Measurements from ENCODE around the gene MAGEA9B. TPM values are rescaled to one million over a fixed set of nuclear protein-coding genes. Genes with fewer than 3 reads are reported as not detected.
"Not testable (repeated sequence)": the region's sequence is repeated elsewhere in the genome, so short reads cannot be mapped to it uniquely, and the experiment has no call there.

MAGEA9B gene
- total and polyA plus RNA-seq, 10 of the 15 experiments (the other 5 are each of a cell fraction or from before 2014, with no cell fraction given), result 0.08 TPM; not detected in 9

DNA sequence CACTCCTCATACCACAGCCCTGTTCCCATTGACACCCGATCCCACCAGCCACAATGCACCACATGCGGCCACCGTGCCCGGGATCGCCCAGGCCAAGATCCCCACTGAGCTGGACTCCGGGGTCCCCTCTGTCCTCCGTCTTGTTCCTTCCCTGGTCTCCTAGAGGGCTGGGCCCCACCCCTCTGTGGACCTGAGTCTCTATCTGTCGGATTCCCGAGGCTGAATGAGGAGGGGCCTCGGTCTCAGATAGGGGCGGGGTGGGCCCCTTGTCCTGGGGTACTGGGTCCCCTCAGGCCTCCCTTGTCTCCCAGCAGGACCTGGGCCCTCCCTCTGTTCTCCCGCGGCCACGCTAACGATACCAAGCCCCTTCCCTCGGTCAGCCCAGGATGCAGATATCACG lies 1.6 kb downstream of the MAGEA9B start:
- H3K27ac ChIP-seq (ENCODE audit: control insufficient read depth, insufficient read depth); RAD21 ChIA-PET (ENCODE audit: unreplicated experiment); H2AFZ ChIP-seq (ENCODE audit: control insufficient read depth, low read depth, low read length); CTCF ChIA-PET; H3K9me3 ChIP-seq (replicated peaks; ENCODE audit: control insufficient read depth, insufficient read depth, low read length); in situ Hi-C loops (cut with MboI); H3K9ac ChIP-seq (ENCODE audit: control insufficient read depth, insufficient read depth, low read length); ATAC-seq; H3K4me1 ChIP-seq (ENCODE audit: control insufficient read depth, insufficient read depth, low read length); H3K36me3 ChIP-seq (ENCODE audit: control insufficient read depth in 2 of 2, insufficient read depth in 2 of 2, low read length in 1 of 2); H3K4me3 ChIP-seq; FAIRE-seq; SMC1A ChIA-PET (ENCODE audit: uncharacterized antibody, unreplicated experiment); intact Hi-C loops (cut with micrococcal nuclease; ENCODE audit: unreplicated experiment); POLR2A ChIA-PET; H3K27me3 ChIP-seq (replicated peaks in 1 of 2; ENCODE audit: control insufficient read depth in 2 of 2, insufficient read depth in 2 of 2, low read length in 1 of 2); H3K4me2 ChIP-seq (ENCODE audit: control insufficient read depth, insufficient read depth); BruUV-seq (replicated peaks); H3K79me2 ChIP-seq (ENCODE audit: control insufficient read depth, insufficient read depth, low read length); DNase-seq (ENCODE audit: low read depth, low spot score); H4K20me1 ChIP-seq (ENCODE audit: control insufficient read depth, insufficient read depth): not testable (repeated sequence)
- WGBS (ENCODE audit: insufficient coverage, insufficient replicate concordance, low lambda C conversion rate, missing lambda C conversion rate), result 67% methylated on average over 3 of the region's 17 CpGs

DNA sequence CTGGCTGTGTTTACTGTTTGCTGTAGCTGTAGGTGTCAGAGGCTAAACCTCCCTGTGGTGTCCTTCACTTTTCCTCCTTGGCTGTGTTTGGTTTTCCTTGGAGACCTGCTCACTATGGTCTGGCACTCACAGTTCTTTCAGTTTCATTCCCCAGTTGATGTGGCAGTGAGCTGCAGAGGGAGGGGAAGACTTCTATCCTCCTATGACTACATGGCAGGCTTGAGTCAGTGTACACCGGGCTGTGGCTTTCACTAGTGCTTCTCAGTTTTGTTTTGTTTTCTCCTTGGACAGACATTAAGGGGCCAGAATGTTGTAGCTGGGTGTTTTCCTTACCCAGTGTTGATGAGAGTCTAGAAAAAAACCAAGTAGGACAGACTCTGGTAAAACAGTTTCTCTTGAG lies 13.8 kb downstream of the MAGEA9B start:
- no CpG with 5 or more reads among the region's 1 CpG for WGBS (ENCODE audit: insufficient coverage, insufficient replicate concordance, low lambda C conversion rate, missing lambda C conversion rate)
- H3K27me3 ChIP-seq (replicated peaks in 1 of 2; ENCODE audit: control insufficient read depth in 2 of 2, insufficient read depth in 2 of 2, low read length in 1 of 2); H3K4me3 ChIP-seq; POLR2A ChIA-PET; H3K9ac ChIP-seq (ENCODE audit: control insufficient read depth, insufficient read depth, low read length); H3K79me2 ChIP-seq (ENCODE audit: control insufficient read depth, insufficient read depth, low read length); CTCF ChIA-PET; H3K27ac ChIP-seq (ENCODE audit: control insufficient read depth, insufficient read depth); SMC1A ChIA-PET (ENCODE audit: uncharacterized antibody, unreplicated experiment); H3K36me3 ChIP-seq (ENCODE audit: control insufficient read depth in 2 of 2, insufficient read depth in 2 of 2, low read length in 1 of 2); H2AFZ ChIP-seq (ENCODE audit: control insufficient read depth, low read depth, low read length); BruUV-seq (replicated peaks); in situ Hi-C loops (cut with MboI); H3K4me2 ChIP-seq (ENCODE audit: control insufficient read depth, insufficient read depth); H3K9me3 ChIP-seq (replicated peaks; ENCODE audit: control insufficient read depth, insufficient read depth, low read length); DNase-seq (ENCODE audit: low read depth, low spot score); H3K4me1 ChIP-seq (ENCODE audit: control insufficient read depth, insufficient read depth, low read length); intact Hi-C loops (cut with micrococcal nuclease; ENCODE audit: unreplicated experiment); RAD21 ChIA-PET (ENCODE audit: unreplicated experiment); H4K20me1 ChIP-seq (ENCODE audit: control insufficient read depth, insufficient read depth): not testable (repeated sequence)
- FAIRE-seq (peak; percentile 13), ATAC-seq (peak; percentile 100)

DNA sequence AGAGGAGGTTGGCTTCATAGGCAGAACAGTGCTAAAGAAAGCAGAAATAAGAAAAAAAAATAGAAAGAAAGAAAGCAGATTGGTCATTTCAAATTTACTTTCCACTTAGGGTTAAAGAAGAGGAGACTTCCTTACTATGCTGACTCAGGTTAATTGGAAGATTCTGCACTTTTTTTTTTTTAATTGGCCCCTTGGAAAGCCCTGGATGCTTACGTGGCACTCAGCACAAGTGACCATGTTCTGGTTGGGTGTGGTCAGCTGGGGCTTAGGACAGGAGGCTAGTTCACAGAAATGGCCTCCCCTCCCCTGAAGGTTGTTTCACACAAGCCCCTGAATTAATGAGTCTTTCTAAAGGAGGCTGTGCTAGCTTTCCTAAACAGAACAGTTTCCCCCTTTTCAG lies 14.5 kb downstream of the MAGEA9B start:
- Histone ChIP-seq H4K20me1 (ENCODE audit: control insufficient read depth, insufficient read depth) (no peaks in the 10 kb centered on the region), H3K9me3 (replicated peaks; ENCODE audit: control insufficient read depth, insufficient read depth, low read length) (no peaks in the 10 kb centered on the region), H3K27me3 (replicated peaks in 1 of 2; ENCODE audit: control insufficient read depth in 2 of 2, insufficient read depth in 2 of 2, low read length in 1 of 2) (no peaks in the 10 kb centered on the region), H3K36me3 (ENCODE audit: control insufficient read depth in 2 of 2, insufficient read depth in 2 of 2, low read length in 1 of 2) (no peaks in the 10 kb centered on the region), H3K4me2 (ENCODE audit: control insufficient read depth, insufficient read depth) (no peak overlapping the region), H2AFZ (ENCODE audit: control insufficient read depth, low read depth, low read length) (no peak overlapping the region), H3K4me3 (no peak overlapping the region), H3K79me2 (ENCODE audit: control insufficient read depth, insufficient read depth, low read length) (no peaks in the 10 kb centered on the region), H3K9ac (ENCODE audit: control insufficient read depth, insufficient read depth, low read length) (no peak overlapping the region), H3K27ac (ENCODE audit: control insufficient read depth, insufficient read depth) (no peak overlapping the region), H3K4me1 (ENCODE audit: control insufficient read depth, insufficient read depth, low read length) (no peaks in the 10 kb centered on the region)
- DNase-seq (ENCODE audit: low read depth, low spot score), result no peak
- ATAC-seq, result peak; percentile 23
- ChIA-PET CTCF (interaction anchor here (0.9 to 1.0 kb wide), 2 partner anchors 61 to 265 kb away, joined by 3 read pairs; no protein-coding TSS in a partner anchor), POLR2A (no interaction called here), RAD21 (ENCODE audit: unreplicated experiment) (interaction anchor here (1.0 kb wide), 1 partner anchor 34 kb away, joined by 3 read pairs; no protein-coding TSS in a partner anchor), SMC1A (ENCODE audit: uncharacterized antibody, unreplicated experiment) (interaction anchor here (1.4 kb wide), 1 partner anchor 50 kb away, joined by 3 read pairs; no protein-coding TSS in a partner anchor)
- intact Hi-C loops (cut with micrococcal nuclease; ENCODE audit: unreplicated experiment), result no loop called here
- in situ Hi-C loops (cut with MboI), result no loop called here
- no TSS peak for BruUV-seq (replicated peaks)
- FAIRE-seq, result no peak
- 0% methylated on average over 1 of the region's 1 CpG for whole genome bisulfite sequencing (ENCODE audit: insufficient coverage, insufficient replicate concordance, low lambda C conversion rate, missing lambda C conversion rate)
- TF ChIP-seq EP300 (IDR thresholded peaks at IDR 0.05; ENCODE audit: borderline replicate concordance in 1 of 2, control insufficient read depth in 1 of 2, low read depth in 2 of 2, low read length in 2 of 2), result no peak
- TF ChIP-seq, protein P1, sequence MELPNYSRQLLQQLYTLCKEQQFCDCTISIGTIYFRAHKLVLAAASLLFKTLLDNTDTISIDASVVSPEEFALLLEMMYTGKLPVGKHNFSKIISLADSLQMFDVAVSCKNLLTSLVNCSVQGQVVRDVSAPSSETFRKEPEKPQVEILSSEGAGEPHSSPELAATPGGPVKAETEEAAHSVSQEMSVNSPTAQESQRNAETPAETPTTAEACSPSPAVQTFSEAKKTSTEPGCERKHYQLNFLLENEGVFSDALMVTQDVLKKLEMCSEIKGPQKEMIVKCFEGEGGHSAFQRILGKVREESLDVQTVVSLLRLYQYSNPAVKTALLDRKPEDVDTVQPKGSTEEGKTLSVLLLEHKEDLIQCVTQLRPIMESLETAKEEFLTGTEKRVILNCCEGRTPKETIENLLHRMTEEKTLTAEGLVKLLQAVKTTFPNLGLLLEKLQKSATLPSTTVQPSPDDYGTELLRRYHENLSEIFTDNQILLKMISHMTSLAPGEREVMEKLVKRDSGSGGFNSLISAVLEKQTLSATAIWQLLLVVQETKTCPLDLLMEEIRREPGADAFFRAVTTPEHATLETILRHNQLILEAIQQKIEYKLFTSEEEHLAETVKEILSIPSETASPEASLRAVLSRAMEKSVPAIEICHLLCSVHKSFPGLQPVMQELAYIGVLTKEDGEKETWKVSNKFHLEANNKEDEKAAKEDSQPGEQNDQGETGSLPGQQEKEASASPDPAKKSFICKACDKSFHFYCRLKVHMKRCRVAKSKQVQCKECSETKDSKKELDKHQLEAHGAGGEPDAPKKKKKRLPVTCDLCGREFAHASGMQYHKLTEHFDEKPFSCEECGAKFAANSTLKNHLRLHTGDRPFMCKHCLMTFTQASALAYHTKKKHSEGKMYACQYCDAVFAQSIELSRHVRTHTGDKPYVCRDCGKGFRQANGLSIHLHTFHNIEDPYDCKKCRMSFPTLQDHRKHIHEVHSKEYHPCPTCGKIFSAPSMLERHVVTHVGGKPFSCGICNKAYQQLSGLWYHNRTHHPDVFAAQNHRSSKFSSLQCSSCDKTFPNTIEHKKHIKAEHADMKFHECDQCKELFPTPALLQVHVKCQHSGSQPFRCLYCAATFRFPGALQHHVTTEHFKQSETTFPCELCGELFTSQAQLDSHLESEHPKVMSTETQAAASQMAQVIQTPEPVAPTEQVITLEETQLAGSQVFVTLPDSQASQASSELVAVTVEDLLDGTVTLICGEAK (IDR thresholded peaks at IDR 0.05; ENCODE audit: borderline replicate concordance), result no peak
